Measurements from ENCODE around the gene RPH3AL. TPM values are rescaled to one million over a fixed set of nuclear protein-coding genes. Genes with fewer than 3 reads are reported as not detected.
A peak's percentile ranks its signal among the peaks of the same experiment; 100 is the strongest.

Gene RPH3AL
- total RNA-seq (24.0 and 39.0 TPM in 2 replicates), polyA plus RNA-seq (13.8 and 22.0 TPM in 2 replicates)

- peak within 1 kb of the TSS; percentile 9 for H3K4me3 ChIP-seq
These were observed at the start of gene RPH3AL for GRCh38 chr17:352421-353212. Gene RPH3AL (minus strand): TSS chr17:352807. CDS start chr17:327543, 25,264 bp downstream.

GRCh38 chr17:400257-400656 is 47.6 kb upstream of the RPH3AL start:
- no peaks in the 10 kb centered on the region for H3K36me3 ChIP-seq
- no peak overlapping the region for H3K27ac ChIP-seq
- H3K27me3 ChIP-seq: peaks cover 8% of the 10 kb centered on the region
- no peak for DNase-seq (ENCODE audit: low read depth in 1 of 2, low spot score in 1 of 2)
- no peak overlapping the region for H3K4me3 ChIP-seq
- no peaks in the 10 kb centered on the region for H3K9me3 ChIP-seq (ENCODE audit: low read depth)
- TF ChIP-seq CTCF (IDR thresholded peaks at IDR 0.05; ENCODE audit: low read depth, low read length): no peak
- H3K4me1 ChIP-seq (ENCODE audit: low read depth): no peaks in the 10 kb centered on the region

More at GRCh38 chr17:352421-353212, at the start of gene RPH3AL:
- TF ChIP-seq CTCF (IDR thresholded peaks at IDR 0.05; ENCODE audit: low read depth, low read length): no peak
- no peaks in the 10 kb centered on the region for H3K9me3 ChIP-seq (ENCODE audit: low read depth)
- H3K27ac ChIP-seq: peak within 1 kb of the TSS; percentile 89
- H3K4me1 ChIP-seq (ENCODE audit: low read depth): peaks cover 25% of the 10 kb centered on the region
- H3K27me3 ChIP-seq: no peaks in the 10 kb centered on the region
- H3K36me3 ChIP-seq: no peaks in the 10 kb centered on the region
- DNase-seq (ENCODE audit: low read depth in 1 of 2, low spot score in 1 of 2): peak; percentile 48 to 80

GRCh38 chr17:396788-397187 is 44.2 kb upstream of the RPH3AL start:
- no peak overlapping the region for H3K27ac ChIP-seq
- no peak for TF ChIP-seq CTCF (IDR thresholded peaks at IDR 0.05; ENCODE audit: low read depth, low read length)
- no peaks in the 10 kb centered on the region for H3K9me3 ChIP-seq (ENCODE audit: low read depth)

GRCh38 chr17:395974-396373 is 43.4 kb upstream of the RPH3AL start:
- TF ChIP-seq CTCF (IDR thresholded peaks at IDR 0.05; ENCODE audit: low read depth, low read length): no peak
- Histone ChIP-seq H3K27me3 (peaks cover 3% of the 10 kb centered on the region), H3K27ac (no peak overlapping the region), H3K36me3 (no peaks in the 10 kb centered on the region), H3K9me3 (ENCODE audit: low read depth) (no peaks in the 10 kb centered on the region), H3K4me3 (no peak overlapping the region), H3K4me1 (ENCODE audit: low read depth) (peaks cover 10% of the 10 kb centered on the region)
- no peak for DNase-seq (ENCODE audit: low read depth in 1 of 2, low spot score in 1 of 2)

More at GRCh38 chr17:396788-397187, 44.2 kb upstream of the RPH3AL start:
- H3K4me1 ChIP-seq (ENCODE audit: low read depth): peaks cover 10% of the 10 kb centered on the region
- H3K27me3 ChIP-seq: peaks cover 8% of the 10 kb centered on the region
- no peak overlapping the region for H3K4me3 ChIP-seq
- no peak for DNase-seq (ENCODE audit: low read depth in 1 of 2, low spot score in 1 of 2)
- H3K36me3 ChIP-seq: no peaks in the 10 kb centered on the region

- H3K27me3 ChIP-seq: peaks cover 3% of the 10 kb centered on the region
- H3K27ac ChIP-seq: no peak overlapping the region
- no peaks in the 10 kb centered on the region for H3K9me3 ChIP-seq (ENCODE audit: low read depth)
- H3K36me3 ChIP-seq: no peaks in the 10 kb centered on the region
- TF ChIP-seq CTCF (IDR thresholded peaks at IDR 0.05; ENCODE audit: low read depth, low read length): no peak
- H3K4me1 ChIP-seq (ENCODE audit: low read depth): peaks cover 10% of the 10 kb centered on the region
- H3K4me3 ChIP-seq: no peak overlapping the region
- DNase-seq (ENCODE audit: low read depth in 1 of 2, low spot score in 1 of 2): no peak
These were observed 42.6 kb upstream of the RPH3AL start for GRCh38 chr17:395179-395578.
